PC-9 (cell line): ENCODE data around the gene CCDC137.

Experiments used
- EZH2 ChIP-seq: fragments of 200-600 bp; sonication (generic); IDR thresholded peaks from 2 replicates; pipeline ENCODE4 v1.8.0; 2017; ENCODE audit warnings: antibody characterized with exemption, low read depth
- TF ChIP-seq, protein P1 (sequence below): fragments of 200-600 bp; sonication (generic); conservative IDR thresholded peaks from 2 replicates; pipeline ENCODE4 v1.6.1; 2017; ENCODE audit warnings: mixed run types, antibody characterized with exemption, mild to moderate bottlenecking, moderate library complexity

- TF ChIP-seq, protein P1, sequence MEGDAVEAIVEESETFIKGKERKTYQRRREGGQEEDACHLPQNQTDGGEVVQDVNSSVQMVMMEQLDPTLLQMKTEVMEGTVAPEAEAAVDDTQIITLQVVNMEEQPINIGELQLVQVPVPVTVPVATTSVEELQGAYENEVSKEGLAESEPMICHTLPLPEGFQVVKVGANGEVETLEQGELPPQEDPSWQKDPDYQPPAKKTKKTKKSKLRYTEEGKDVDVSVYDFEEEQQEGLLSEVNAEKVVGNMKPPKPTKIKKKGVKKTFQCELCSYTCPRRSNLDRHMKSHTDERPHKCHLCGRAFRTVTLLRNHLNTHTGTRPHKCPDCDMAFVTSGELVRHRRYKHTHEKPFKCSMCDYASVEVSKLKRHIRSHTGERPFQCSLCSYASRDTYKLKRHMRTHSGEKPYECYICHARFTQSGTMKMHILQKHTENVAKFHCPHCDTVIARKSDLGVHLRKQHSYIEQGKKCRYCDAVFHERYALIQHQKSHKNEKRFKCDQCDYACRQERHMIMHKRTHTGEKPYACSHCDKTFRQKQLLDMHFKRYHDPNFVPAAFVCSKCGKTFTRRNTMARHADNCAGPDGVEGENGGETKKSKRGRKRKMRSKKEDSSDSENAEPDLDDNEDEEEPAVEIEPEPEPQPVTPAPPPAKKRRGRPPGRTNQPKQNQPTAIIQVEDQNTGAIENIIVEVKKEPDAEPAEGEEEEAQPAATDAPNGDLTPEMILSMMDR = no peak
- TF ChIP-seq EZH2 = no peak
These were observed 6.0 kb downstream of the CCDC137 start for GRCh38 chr17:81672504-81672903.
